Brain microvascular endothelial cell (primary cell): Measurements from ENCODE around the gene LCNL1.

Experiments
- DNase-seq: peaks from one replicate; pipeline ENCODE4 v3.0.0-alpha.2; 2020
- H3K27ac ChIP-seq: fragments of 250-450 bp; sonication (Bioruptor Pico); 2 replicates; pipeline ENCODE4 v1.5.1; 2020; ENCODE audit warnings: mild to moderate bottlenecking, moderate library complexity
- H3K27me3 ChIP-seq: fragments of 250-450 bp; sonication (Bioruptor Pico); replicated peaks from 2 replicates; pipeline ENCODE4 v1.5.1; 2020; ENCODE audit warnings: mild to moderate bottlenecking
- H3K36me3 ChIP-seq: fragments of 250-450 bp; sonication (Bioruptor Pico); replicated peaks from 2 replicates; pipeline ENCODE4 v1.5.1; 2020; ENCODE audit warnings: mild to moderate bottlenecking
- H3K4me3 ChIP-seq: 2 replicates; pipeline ENCODE4 v1.5.1; 2011; ENCODE audit warnings: low read depth, mild to moderate bottlenecking, control low read depth, low read length, moderate library complexity
- CTCF ChIP-seq: IDR thresholded peaks from 2 replicates; pipeline ENCODE4 v1.5.1; 2011; ENCODE audit warnings: low read depth, mild to moderate bottlenecking, moderate library complexity, low read length, control low read depth, inconsistent platforms; ENCODE audit errors: missing control alignments
- in situ Hi-C: cut with HindIII; loops from 2 replicates; pipeline ENCODE4 v1.10.0; 2017; ENCODE audit warnings: low sequenced_read_pairs, low pct_ligation_motif_present

The LCNL1 gene

GRCh38 chr9:136973618-136974617, 8.9 kb upstream of the LCNL1 start:
- no peak overlapping the region for H3K27ac ChIP-seq

GRCh38 chr9:136974817-136975535, 7.8 kb upstream of the LCNL1 start:
- no peak for TF ChIP-seq CTCF
- no peak overlapping the region for H3K4me3 ChIP-seq
- in situ Hi-C loops, result no loop called here

More at GRCh38 chr9:136973618-136974617, 8.9 kb upstream of the LCNL1 start:
- Histone ChIP-seq H3K36me3 (no peaks in the 10 kb centered on the region), H3K27me3 (no peaks in the 10 kb centered on the region), H3K4me3 (no peak overlapping the region)
- in situ Hi-C loops, result no loop called here
- no peak for DNase-seq
- no peak for TF ChIP-seq CTCF

GRCh38 chr9:136975644-136976043, 7.1 kb upstream of the LCNL1 start:
- peak; percentile 42 for TF ChIP-seq CTCF
- Histone ChIP-seq H3K36me3 (no peaks in the 10 kb centered on the region), H3K27me3 (no peaks in the 10 kb centered on the region), H3K27ac (no peak overlapping the region), H3K4me3 (no peak overlapping the region)
- in situ Hi-C loops, result no loop called here
- no peak for DNase-seq

More at GRCh38 chr9:136974817-136975535, 7.8 kb upstream of the LCNL1 start:
- no peaks in the 10 kb centered on the region for H3K27me3 ChIP-seq
- no peaks in the 10 kb centered on the region for H3K36me3 ChIP-seq
- no peak overlapping the region for H3K27ac ChIP-seq
- no peak for DNase-seq

- Histone ChIP-seq H3K4me3 (peak within 1 kb of the TSS; percentile 56), H3K27ac (no peak within 1 kb of the TSS), H3K36me3 (no peaks in the 10 kb centered on the region), H3K27me3 (no peaks in the 10 kb centered on the region)
- no peak for DNase-seq
- in situ Hi-C loops, result no loop called here
- TF ChIP-seq CTCF, result no peak
Measured at GRCh38 chr9:136977223-136977622, 5.6 kb upstream of the LCNL1 start, which contains the start of gene PTGDS. TSS of gene PTGDS (plus strand) at chr9:136977504. CDS start at chr9:136977579, 75 bp downstream.

- Histone ChIP-seq H3K27ac (no peak overlapping the region), H3K27me3 (no peaks in the 10 kb centered on the region), H3K36me3 (no peaks in the 10 kb centered on the region), H3K4me3 (peak overlapping the region; percentile 56)
- TF ChIP-seq CTCF, result no peak
- in situ Hi-C loops, result no loop called here
- no peak for DNase-seq
Measured at GRCh38 chr9:136977649-136978072, 5.1 kb upstream of the LCNL1 start.
